Thoracic aorta (tissue), 2 donors: Measurements from ENCODE around the gene SEPTIN1. TPM values are rescaled to one million over a fixed set of nuclear protein-coding genes. Genes with fewer than 3 reads are reported as not detected.
"Not testable (repeated sequence)": the region's sequence is repeated elsewhere in the genome, so short reads cannot be mapped to it uniquely, and the experiment has no call there.

Experiments
- ATAC-seq: fragments of 150-250 bp; one replicate; pipeline ENCODE4 v1.8.0; 2017; ENCODE audit warnings: low read depth; ENCODE audit not compliant: insufficient number of reproducible peaks, low FRiP score
- DNase-seq: peaks from one replicate; pipeline ENCODE4 v3.0.0-alpha.2; 2020; ENCODE audit warnings: low spot score
- H3K27ac ChIP-seq, 2 donors: fragments of 200-600 bp; sonication (generic); 1 replicate in 1 of 2; 2 replicates in 1 of 2; pipeline ENCODE4 v1.5.1; 2016; ENCODE audit warnings: mild to moderate bottlenecking in 2 of 2, moderate library complexity in 2 of 2
- H3K27me3 ChIP-seq: fragments of 200-600 bp; sonication (generic); replicated peaks from 2 replicates; pipeline ENCODE4 v1.6.0; 2016; ENCODE audit warnings: mild to moderate bottlenecking; ENCODE audit not compliant: insufficient read depth
- H3K36me3 ChIP-seq: fragments of 200-600 bp; sonication (generic); one replicate; pipeline ENCODE4 v1.5.1; 2016
- H3K4me1 ChIP-seq, 2 donors: fragments of 200-600 bp; sonication (generic); 1 replicate in 1 of 2; 2 replicates in 1 of 2; pipeline versions ENCODE4 v1.5.1 to v1.6.0; 2016; ENCODE audit warnings: low read depth in 2 of 2, mild to moderate bottlenecking in 1 of 2; ENCODE audit not compliant: control insufficient read depth in 1 of 2
- H3K4me3 ChIP-seq: fragments of 200-600 bp; sonication (generic); 2 replicates; pipeline ENCODE4 v1.5.1; 2016; ENCODE audit warnings: mild to moderate bottlenecking
- H3K9me3 ChIP-seq: fragments of 200-600 bp; sonication (generic); 2 replicates; pipeline ENCODE4 v1.5.1; 2016
- CTCF ChIP-seq: fragments of 200-600 bp; sonication (generic); IDR thresholded peaks from one replicate; pipeline ENCODE4 v1.5.1; 2019; ENCODE audit warnings: antibody characterized with exemption
- total RNA-seq, 2 donors: library from RNA; depleted of rRNA; stranded (reverse); fragments of >200 nt; gene quantifications; one replicate each; pipeline versions ENCODE4 v1.1.0 to v1.2.3, GENCODE V29; 2016

The SEPTIN1 gene
- total RNA-seq, 2 donors from 2014 or later = 3.0 to 4.2 TPM

GRCh38 chr16:30349675-30350074, 32.7 kb downstream of the SEPTIN1 start:
- Histone ChIP-seq H3K27ac (no peak overlapping the region), H3K4me3 (no peak overlapping the region), H3K36me3 (peaks cover 32% of the 10 kb centered on the region), H3K9me3 (no peaks in the 10 kb centered on the region), H3K4me1 (peaks cover 18 to 36% of the 10 kb centered on the region in 2 donors), H3K27me3 (no peaks in the 10 kb centered on the region)
- DNase-seq (no peak), ATAC-seq (no peak)
- no peak for TF ChIP-seq CTCF

GRCh38 chr16:30348929-30349328, 33.4 kb downstream of the SEPTIN1 start:
- Histone ChIP-seq H3K36me3 (peaks cover 32% of the 10 kb centered on the region), H3K27ac (no peak overlapping the region), H3K9me3 (no peaks in the 10 kb centered on the region), H3K4me3 (no peak overlapping the region), H3K4me1 (peaks cover 12 to 28% of the 10 kb centered on the region in 2 donors), H3K27me3 (no peaks in the 10 kb centered on the region)
- TF ChIP-seq CTCF = no peak
- DNase-seq (no peak), ATAC-seq (no peak)

GRCh38 chr16:30348113-30348512, 34.2 kb downstream of the SEPTIN1 start:
- ATAC-seq (no peak), DNase-seq (no peak)
- Histone ChIP-seq H3K36me3 (peaks cover 25% of the 10 kb centered on the region), H3K27ac (no peak overlapping the region), H3K27me3 (no peaks in the 10 kb centered on the region), H3K9me3 (no peaks in the 10 kb centered on the region), H3K4me1 (peaks cover 11 to 20% of the 10 kb centered on the region in 2 donors), H3K4me3 (no peak overlapping the region)
- TF ChIP-seq CTCF = no peak

GRCh38 chr16:30346286-30346685, 36.1 kb downstream of the SEPTIN1 start:
- no peak for TF ChIP-seq CTCF
- Histone ChIP-seq H3K36me3 (peaks cover 12% of the 10 kb centered on the region), H3K4me3 (no peak overlapping the region), H3K4me1 (peaks cover 0 to 2% of the 10 kb centered on the region in 2 donors), H3K27ac (no peak overlapping the region), H3K9me3 (no peaks in the 10 kb centered on the region), H3K27me3 (no peaks in the 10 kb centered on the region)
- no peak for ATAC-seq
- no peak for DNase-seq

GRCh38 chr16:30343491-30343820, 38.9 kb downstream of the SEPTIN1 start:
- not testable (repeated sequence) for ATAC-seq, DNase-seq

GRCh38 chr16:30342751-30343490, 39.4 kb downstream of the SEPTIN1 start:
- no peaks in the 10 kb centered on the region for H3K36me3 ChIP-seq
- DNase-seq = no peak
- H3K27ac ChIP-seq = no peak overlapping the region
- TF ChIP-seq CTCF = no peak
- ATAC-seq = no peak
- H3K4me1 ChIP-seq = peaks cover 0 to 18% of the 10 kb centered on the region in 2 donors
- H3K27me3 ChIP-seq = no peaks in the 10 kb centered on the region
- no peaks in the 10 kb centered on the region for H3K9me3 ChIP-seq
- no peak overlapping the region for H3K4me3 ChIP-seq

More at GRCh38 chr16:30343491-30343820, 38.9 kb downstream of the SEPTIN1 start:
- H3K36me3 ChIP-seq, H3K27me3 ChIP-seq, H3K27ac ChIP-seq, H3K4me3 ChIP-seq, H3K9me3 ChIP-seq: not testable (repeated sequence)
- H3K4me1 ChIP-seq = peaks cover 0 to 12% of the 10 kb centered on the region in 2 donors

GRCh38 chr16:30341971-30342370, 40.4 kb downstream of the SEPTIN1 start:
- H3K27me3 ChIP-seq, ATAC-seq, H3K36me3 ChIP-seq, H3K9me3 ChIP-seq, DNase-seq, H3K4me3 ChIP-seq, H3K27ac ChIP-seq: not testable (repeated sequence)
- H3K4me1 ChIP-seq = peaks cover 0 to 18% of the 10 kb centered on the region in 2 donors
